Trophoblast cell (in vitro differentiated cells and primary cell): Measurements from ENCODE around the gene APOBEC3B.
A peak's percentile ranks its signal among the peaks of the same experiment; 100 is the strongest.

Experiments
- DNase-seq, 2 donors: peaks; one replicate each; pipeline ENCODE4 v3.0.0-alpha.2; 2016
- H2AFZ ChIP-seq: 2 replicates; pipeline ENCODE4 v1.6.1; 2013; ENCODE audit warnings: low read length, moderate library complexity, mild to moderate bottlenecking; ENCODE audit not compliant: insufficient read depth, poor library complexity
- H2AK5ac ChIP-seq: 2 replicates; pipeline ENCODE4 v1.6.1; 2013; ENCODE audit warnings: mild to moderate bottlenecking, low read length
- H2BK120ac ChIP-seq: 2 replicates; pipeline ENCODE4 v1.6.1; 2013; ENCODE audit warnings: low read length, mild to moderate bottlenecking, moderate library complexity; ENCODE audit not compliant: insufficient read depth, poor library complexity
- H2BK12ac ChIP-seq: 2 replicates; pipeline ENCODE4 v1.6.1; 2013; ENCODE audit warnings: mild to moderate bottlenecking, low read length, moderate library complexity
- H2BK5ac ChIP-seq: 2 replicates; pipeline ENCODE4 v1.6.1; 2013; ENCODE audit warnings: low read length, low read depth, moderate library complexity, mild to moderate bottlenecking; ENCODE audit not compliant: poor library complexity
- H3K14ac ChIP-seq: 2 replicates; pipeline ENCODE4 v1.6.1; 2013; ENCODE audit warnings: mild to moderate bottlenecking, low read length
- H3K18ac ChIP-seq: 2 replicates; pipeline ENCODE4 v1.6.1; 2013; ENCODE audit warnings: mild to moderate bottlenecking, low read length
- H3K23ac ChIP-seq: 2 replicates; pipeline ENCODE4 v1.6.1; 2013; ENCODE audit warnings: low read length
- H3K27ac ChIP-seq: 2 replicates; pipeline ENCODE4 v1.5.1; 2013; ENCODE audit warnings: low read depth, mild to moderate bottlenecking, inconsistent platforms, low read length, moderate library complexity
- H3K27me3 ChIP-seq: 2 replicates; pipeline ENCODE4 v1.6.1; 2013; ENCODE audit warnings: inconsistent platforms, mild to moderate bottlenecking, low read length, moderate library complexity; ENCODE audit not compliant: insufficient read depth
- H3K36me3 ChIP-seq, 2 experiments: 1 replicate in 1 of 2; 2 replicates in 1 of 2; pipeline ENCODE4 v1.6.1; 2013; ENCODE audit warnings: low read length in 2 of 2, mild to moderate bottlenecking in 2 of 2, moderate library complexity in 1 of 2; ENCODE audit not compliant: insufficient read depth in 2 of 2, control insufficient read depth in 1 of 2
- H3K4ac ChIP-seq: 2 replicates; pipeline ENCODE4 v1.6.1; 2013; ENCODE audit warnings: low read depth, mild to moderate bottlenecking, low read length, moderate library complexity
- H3K4me1 ChIP-seq, 2 experiments: 1 replicate in 1 of 2; 2 replicates in 1 of 2; pipeline ENCODE4 v1.6.1; 2013; ENCODE audit warnings: low read length in 2 of 2, mild to moderate bottlenecking in 2 of 2, moderate library complexity in 1 of 2; ENCODE audit not compliant: insufficient read depth in 2 of 2, control insufficient read depth in 1 of 2
- H3K4me2 ChIP-seq: 2 replicates; pipeline ENCODE4 v1.6.1; 2013; ENCODE audit warnings: inconsistent platforms, mild to moderate bottlenecking, low read length, moderate library complexity
- H3K4me3 ChIP-seq: 2 replicates; pipeline ENCODE4 v1.5.1; 2013; ENCODE audit warnings: mild to moderate bottlenecking, low read depth, low read length, inconsistent platforms
- H3K79me1 ChIP-seq: one replicate; pipeline ENCODE4 v1.6.1; 2013; ENCODE audit warnings: low read length
- H3K79me2 ChIP-seq: 2 replicates; pipeline ENCODE4 v1.6.1; 2013; ENCODE audit warnings: low read length, mild to moderate bottlenecking; ENCODE audit not compliant: control insufficient read depth, insufficient read depth, poor library complexity
- H3K9ac ChIP-seq: 2 replicates; pipeline ENCODE4 v1.6.1; 2013; ENCODE audit warnings: mild to moderate bottlenecking, low read length
- H3K9me3 ChIP-seq: 2 replicates; pipeline ENCODE4 v1.6.1; 2013; ENCODE audit warnings: low read depth, mild to moderate bottlenecking, control low read depth, inconsistent platforms, low read length; ENCODE audit not compliant: insufficient read depth
- H4K12ac ChIP-seq: 2 replicates; pipeline ENCODE4 v1.6.1; 2013; ENCODE audit warnings: low read depth, mild to moderate bottlenecking, low read length, moderate library complexity
- H4K8ac ChIP-seq: 2 replicates; pipeline ENCODE4 v1.6.1; 2013; ENCODE audit warnings: low read depth, mild to moderate bottlenecking, low read length, moderate library complexity
- H4K91ac ChIP-seq: one replicate; pipeline ENCODE4 v1.6.1; 2013; ENCODE audit warnings: low read depth, mild to moderate bottlenecking, low read length, moderate library complexity
- WGBS: extraction: QIAGEN DNeasy Blood & Tissue Kit; methylation state at CpG from one replicate; pipeline ENCODE4 v1.1.7; 2013; ENCODE audit warnings: missing lambda C conversion rate; ENCODE audit not compliant: insufficient read length, insufficient coverage; ENCODE audit errors: extremely low coverage; 5-methylcytosine and 5-hydroxymethylcytosine counted together

The APOBEC3B gene

DNA sequence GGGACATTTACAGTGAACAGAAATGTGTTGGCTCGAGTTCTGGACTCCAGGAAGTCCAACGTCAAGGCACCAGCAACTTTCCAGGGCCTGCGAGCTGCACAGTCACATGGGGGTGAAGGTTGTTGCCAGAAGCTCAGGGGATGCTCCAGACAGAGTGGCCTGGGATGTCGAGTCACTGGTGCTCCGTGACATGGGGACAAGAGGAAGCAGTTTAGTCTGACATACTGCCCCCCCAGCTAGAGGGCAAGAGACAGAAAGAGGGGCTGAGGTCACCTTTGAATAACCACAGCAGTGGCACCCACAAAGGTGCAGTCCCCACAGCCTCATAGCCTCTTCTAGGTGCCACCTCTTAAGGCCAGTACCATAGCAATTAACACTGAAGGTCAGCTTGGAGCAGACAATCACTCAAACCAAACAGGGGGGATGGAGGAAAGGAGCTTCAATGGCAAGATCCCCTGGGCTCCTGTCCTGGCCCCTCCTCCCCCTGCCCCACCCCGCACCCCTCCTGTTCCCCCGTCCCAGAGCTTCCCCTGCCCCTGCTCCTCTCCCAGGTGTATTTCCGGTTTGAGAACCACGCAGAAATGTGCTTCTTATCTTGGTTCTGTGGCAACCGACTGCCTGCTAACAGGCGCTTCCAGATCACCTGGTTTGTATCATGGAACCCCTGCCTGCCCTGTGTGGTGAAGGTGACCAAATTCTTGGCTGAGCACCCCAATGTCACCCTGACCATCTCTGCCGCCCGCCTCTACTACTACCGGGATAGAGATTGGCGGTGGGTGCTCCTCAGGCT, 42.6 kb downstream of the APOBEC3B start:
- WGBS: no CpG with 5 or more reads among the region's 15 CpGs
- Histone ChIP-seq H2AK5ac (no peak overlapping the region), H2BK12ac (no peak overlapping the region), H3K79me2 (no peaks in the 10 kb centered on the region), H3K27ac (no peak overlapping the region), H3K4me3 (no peak overlapping the region), H2AFZ (no peak overlapping the region), H3K79me1 (peaks cover 5% of the 10 kb centered on the region), H2BK120ac (no peak overlapping the region), H4K8ac (no peak overlapping the region), H4K12ac (no peak overlapping the region), H3K9ac (no peak overlapping the region), H3K4me1 (peaks cover 7 to 16% of the 10 kb centered on the region in 2 experiments), H4K91ac (no peak overlapping the region), H3K27me3 (no peaks in the 10 kb centered on the region), H3K4me2 (no peak overlapping the region), H3K18ac (no peak overlapping the region), H3K23ac (no peak overlapping the region), H3K14ac (no peak overlapping the region), H3K4ac (no peak overlapping the region), H2BK5ac (no peak overlapping the region), H3K36me3 (no peaks in the 10 kb centered on the region), H3K9me3 (no peaks in the 10 kb centered on the region)
- DNase-seq: no peak

DNA sequence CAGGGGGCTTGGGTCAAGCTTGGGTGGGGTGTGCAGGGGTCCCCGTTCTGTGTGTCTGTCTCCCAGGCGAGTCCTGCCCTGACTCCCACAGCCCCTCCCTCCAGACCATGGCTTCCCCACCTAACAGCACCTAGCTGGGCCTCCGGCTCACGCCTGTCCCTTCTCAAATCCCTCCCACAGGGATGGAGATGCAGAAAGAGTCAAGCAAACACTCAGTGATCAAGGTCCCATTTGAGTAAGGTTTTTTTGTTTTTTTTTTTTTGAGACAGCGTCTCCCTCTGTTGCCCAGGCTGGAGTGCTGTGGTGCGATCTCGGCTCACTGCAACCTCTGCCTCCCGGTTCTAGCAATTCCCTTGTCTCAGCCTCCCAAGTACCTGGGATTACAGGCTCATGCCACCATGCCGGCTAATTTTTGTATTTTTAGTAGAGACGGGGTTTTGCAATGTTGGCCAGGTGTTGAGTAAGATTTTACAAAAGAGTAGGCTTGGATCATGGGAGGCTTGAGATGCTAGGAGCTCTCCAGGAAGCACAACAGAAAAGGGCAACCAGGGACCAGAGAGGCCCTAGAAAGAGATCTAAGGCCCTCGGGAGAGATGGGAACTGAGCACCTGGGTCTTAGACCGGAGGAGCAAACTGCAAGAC, 44.5 kb downstream of the APOBEC3B start:
- DNase-seq: peak in 1 of 2 donors; percentile 13

DNA sequence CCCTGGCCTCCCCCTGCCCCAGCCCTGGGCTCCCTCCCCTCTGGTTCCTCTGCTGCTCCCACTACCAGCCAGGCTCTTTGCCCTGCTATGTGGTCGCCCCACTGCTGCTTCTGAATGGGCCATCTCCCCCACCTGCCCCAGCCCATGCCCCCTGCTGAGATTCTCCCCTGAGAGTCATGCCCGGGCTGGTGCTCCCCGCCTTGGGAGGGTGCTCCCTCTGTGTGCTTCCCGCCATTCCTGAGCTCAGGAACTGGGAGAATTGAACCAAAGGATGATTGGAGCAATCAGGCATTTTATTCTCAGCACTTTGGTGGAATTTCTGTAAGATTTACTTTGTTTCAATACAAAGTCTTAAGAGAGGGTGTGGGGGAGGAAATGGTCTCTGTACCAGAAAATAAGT, 45.6 kb downstream of the APOBEC3B start:
- H2BK120ac ChIP-seq: no peak overlapping the region
- H4K91ac ChIP-seq: no peak overlapping the region
- no peaks in the 10 kb centered on the region for H3K9me3 ChIP-seq
- no peak overlapping the region for H2BK12ac ChIP-seq
- H2AFZ ChIP-seq: no peak overlapping the region
- H4K8ac ChIP-seq: no peak overlapping the region
- H3K4me2 ChIP-seq: no peak overlapping the region
- no peak overlapping the region for H3K9ac ChIP-seq
- H3K36me3 ChIP-seq: no peaks in the 10 kb centered on the region
- H3K4ac ChIP-seq: no peak overlapping the region
- DNase-seq: no peak
- no peak overlapping the region for H4K12ac ChIP-seq
- no peak overlapping the region for H3K18ac ChIP-seq
- H3K79me2 ChIP-seq: no peaks in the 10 kb centered on the region
- peaks cover 0 to 7% of the 10 kb centered on the region in 2 experiments for H3K4me1 ChIP-seq
- H3K4me3 ChIP-seq: no peak overlapping the region
- WGBS: no CpG with 5 or more reads among the region's 4 CpGs
- H3K27me3 ChIP-seq: no peaks in the 10 kb centered on the region
- no peak overlapping the region for H2AK5ac ChIP-seq
- H3K79me1 ChIP-seq: no peaks in the 10 kb centered on the region
- no peak overlapping the region for H2BK5ac ChIP-seq
- H3K27ac ChIP-seq: no peak overlapping the region
- no peak overlapping the region for H3K23ac ChIP-seq
- H3K14ac ChIP-seq: no peak overlapping the region

More for the DNA sequence above, 44.5 kb downstream of the APOBEC3B start:
- Histone ChIP-seq H4K12ac (no peak overlapping the region), H3K14ac (no peak overlapping the region), H3K23ac (no peak overlapping the region), H3K4me3 (no peak overlapping the region), H3K4me1 (peaks cover under 1 to 7% of the 10 kb centered on the region in 2 experiments), H2BK120ac (no peak overlapping the region), H2BK12ac (no peak overlapping the region), H3K9me3 (no peaks in the 10 kb centered on the region), H2AK5ac (no peak overlapping the region), H3K9ac (no peak overlapping the region), H3K18ac (no peak overlapping the region), H3K36me3 (no peaks in the 10 kb centered on the region), H4K8ac (no peak overlapping the region), H4K91ac (no peak overlapping the region), H3K4me2 (no peak overlapping the region), H3K27ac (no peak overlapping the region), H3K79me2 (no peaks in the 10 kb centered on the region), H3K27me3 (no peaks in the 10 kb centered on the region), H2AFZ (no peak overlapping the region), H3K4ac (no peak overlapping the region), H2BK5ac (no peak overlapping the region), H3K79me1 (peaks cover under 1% of the 10 kb centered on the region)
- no CpG with 5 or more reads among the region's 12 CpGs for WGBS

DNA sequence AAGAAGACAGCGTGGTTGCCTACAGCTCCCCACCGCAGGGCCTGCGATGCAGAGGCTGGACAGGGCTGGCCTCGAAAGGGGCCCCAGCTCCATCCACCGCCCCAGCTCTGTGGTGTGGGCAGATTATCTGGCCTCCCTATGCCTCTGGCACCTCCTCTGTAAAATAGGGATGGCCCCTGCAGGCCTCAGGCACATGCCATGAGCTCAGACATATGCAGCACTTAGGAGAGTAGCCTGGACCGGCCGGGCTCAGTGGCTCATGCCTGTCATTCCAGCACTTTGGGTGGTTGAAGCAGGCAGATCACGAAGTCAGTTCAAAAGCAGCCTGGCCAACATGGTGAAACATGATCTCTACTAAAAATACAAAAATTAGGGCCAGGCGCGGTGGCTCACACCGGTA, 46.1 kb downstream of the APOBEC3B start:
- Histone ChIP-seq H3K23ac (no peak overlapping the region), H3K18ac (no peak overlapping the region), H3K36me3 (no peaks in the 10 kb centered on the region), H3K27me3 (no peaks in the 10 kb centered on the region), H4K12ac (no peak overlapping the region), H2BK5ac (no peak overlapping the region), H2AK5ac (no peak overlapping the region), H2AFZ (no peak overlapping the region), H2BK12ac (no peak overlapping the region), H3K14ac (no peak overlapping the region), H4K91ac (no peak overlapping the region), H3K9ac (no peak overlapping the region), H3K27ac (no peak overlapping the region), H3K79me1 (no peaks in the 10 kb centered on the region), H3K4ac (no peak overlapping the region), H3K9me3 (no peaks in the 10 kb centered on the region), H2BK120ac (no peak overlapping the region), H3K4me1 (peaks cover 0 to 7% of the 10 kb centered on the region in 2 experiments), H3K79me2 (no peaks in the 10 kb centered on the region), H3K4me2 (no peak overlapping the region), H3K4me3 (no peak overlapping the region), H4K8ac (no peak overlapping the region)
- DNase-seq: peak; percentile 21 to 52
- no CpG with 5 or more reads among the region's 11 CpGs for WGBS
